PC-3 (cell line): Measurements from ENCODE around the gene CREBL2. TPM values are rescaled to one million over a fixed set of nuclear protein-coding genes. Genes with fewer than 3 reads are reported as not detected.

Source experiments
- ATAC-seq: fragments of 200-7000 bp; cut with Tn5 transposase; 2 replicates; pipeline ENCODE4 v1.9.1; 2020; ENCODE audit warnings: mild to moderate bottlenecking, moderate library complexity
- BruUV-seq: library from RNA; stranded (reverse); fragments of 400-500 nt; replicated peaks from 2 replicates; lab custom pipeline; 2021; lab: Mats Ljungman, UMichigan
- CTCF ChIA-PET: fragments of 300-600 bp; sonication (Branson Sonifier 250); formaldehyde crosslinking; loops from one replicate; lab custom pipeline; 2022; ENCODE audit warnings: antibody characterized with exemption; lab: Charles Lee
- POLR2A ChIA-PET: fragments of 300-600 bp; sonication (Branson Sonifier 250); formaldehyde crosslinking; loops from one replicate; lab custom pipeline; 2022; ENCODE audit warnings: antibody characterized with exemption; ENCODE audit not compliant: unreplicated experiment; lab: Charles Lee
- DNase-seq: peaks from one replicate; pipeline ENCODE4 v3.0.0-alpha.2; 2015
- H2AFZ ChIP-seq: fragments of 300-600 bp; sonication (generic); 2 replicates; pipeline ENCODE4 v1.6.0; 2016; ENCODE audit warnings: antibody characterized with exemption, low read length
- H3F3A ChIP-seq: fragments of 300-600 bp; sonication (generic); one replicate; pipeline ENCODE4 v1.6.0; 2017; ENCODE audit warnings: antibody characterized with exemption, low read length, control low read depth, mild to moderate bottlenecking; ENCODE audit not compliant: unreplicated experiment
- H3K27ac ChIP-seq: fragments of 300-600 bp; sonication (generic); 2 replicates; pipeline ENCODE4 v1.5.1; 2016; ENCODE audit warnings: mild to moderate bottlenecking, low read length
- H3K27me3 ChIP-seq: fragments of 300-600 bp; sonication (generic); 2 replicates; pipeline ENCODE4 v1.6.1; 2016; ENCODE audit warnings: low read length, mixed read lengths
- H3K36me3 ChIP-seq: fragments of 300-600 bp; sonication (generic); 2 replicates; pipeline ENCODE4 v1.6.1; 2016; ENCODE audit warnings: low read depth, mixed run types, low read length, mixed read lengths
- H3K4me1 ChIP-seq: fragments of 300-600 bp; sonication (generic); 2 replicates; pipeline ENCODE4 v1.5.1; 2016; ENCODE audit warnings: low read length; ENCODE audit not compliant: insufficient read depth
- H3K4me2 ChIP-seq: fragments of 300-600 bp; sonication (generic); 2 replicates; pipeline ENCODE4 v1.6.0; 2016; ENCODE audit warnings: low read length
- H3K4me3 ChIP-seq: fragments of 300-600 bp; sonication (generic); 2 replicates; pipeline ENCODE4 v1.5.1; 2016; ENCODE audit warnings: mild to moderate bottlenecking, low read length, mixed read lengths
- H3K79me2 ChIP-seq: fragments of 300-600 bp; sonication (generic); 2 replicates; pipeline ENCODE4 v1.6.1; 2017; ENCODE audit warnings: low read length, mixed read lengths
- H3K9ac ChIP-seq: fragments of 300-600 bp; sonication (generic); 2 replicates; pipeline ENCODE4 v1.6.0; 2016; ENCODE audit warnings: mild to moderate bottlenecking, low read length
- H3K9me2 ChIP-seq: fragments of 300-600 bp; sonication (generic); replicated peaks from 2 replicates; pipeline ENCODE4 v1.6.1; 2016; ENCODE audit warnings: mixed run types, low read length, mixed read lengths
- H3K9me3 ChIP-seq: fragments of 300-600 bp; sonication (generic); 2 replicates; pipeline ENCODE4 v1.6.1; 2016; ENCODE audit warnings: low read length, mixed read lengths
- H4K20me1 ChIP-seq: fragments of 300-600 bp; sonication (generic); 2 replicates; pipeline ENCODE4 v1.6.1; 2016; ENCODE audit warnings: low read length, mixed read lengths
- EZH2 ChIP-seq: fragments of 300-600 bp; sonication (generic); IDR thresholded peaks from one replicate; pipeline ENCODE4 v1.6.1; 2017; ENCODE audit warnings: antibody characterized with exemption, mild to moderate bottlenecking, low read length; ENCODE audit not compliant: unreplicated experiment
- EZH2phosphoT487 ChIP-seq: fragments of 300-600 bp; sonication (generic); IDR thresholded peaks from 2 replicates; pipeline ENCODE4 v1.6.1; 2018; ENCODE audit warnings: mild to moderate bottlenecking, antibody characterized with exemption, low read length, borderline replicate concordance
- intact Hi-C: fragments of 100-400 bp; cut with micrococcal nuclease; formaldehyde crosslinking; loops from 2 replicates; pipeline ENCODE4 v1.9.0; 2023
- total RNA-seq: library from RNA; depleted of rRNA; stranded (reverse); fragments of >200 nt; gene quantifications from 2 replicates; pipeline ENCODE4 v1.2.3, GENCODE V29; 2014
- TF ChIP-seq, protein P1 (sequence below): fragments of 300-600 bp; sonication (generic); conservative IDR thresholded peaks from 2 replicates; pipeline ENCODE4 v1.5.1; 2017; ENCODE audit warnings: antibody characterized with exemption, low read depth, mild to moderate bottlenecking, low read length

The CREBL2 gene
- total RNA-seq, 1 experiment from 2014 or later: 14.2 TPM

DNA sequence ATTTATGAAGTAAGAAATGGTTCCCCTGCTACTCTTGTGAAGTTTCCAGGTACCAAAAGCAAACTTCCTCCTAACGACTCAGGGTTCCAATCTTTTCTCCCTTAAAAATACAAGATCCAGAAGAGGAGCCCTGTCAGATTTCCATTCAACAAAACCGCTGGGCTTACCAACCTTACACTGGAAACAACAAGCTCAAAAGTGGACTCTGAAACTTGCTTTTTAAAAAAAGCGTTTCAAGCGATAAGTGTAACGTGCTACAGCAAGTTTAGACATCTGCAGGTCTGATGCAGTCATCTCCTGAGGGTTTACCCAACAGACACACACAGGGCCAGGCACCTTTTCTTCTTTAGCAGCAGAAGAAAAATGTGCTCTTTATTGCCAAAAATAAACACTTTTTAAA, 6.9 kb upstream of the CREBL2 start:
- POLR2A ChIA-PET: no interaction called here

DNA sequence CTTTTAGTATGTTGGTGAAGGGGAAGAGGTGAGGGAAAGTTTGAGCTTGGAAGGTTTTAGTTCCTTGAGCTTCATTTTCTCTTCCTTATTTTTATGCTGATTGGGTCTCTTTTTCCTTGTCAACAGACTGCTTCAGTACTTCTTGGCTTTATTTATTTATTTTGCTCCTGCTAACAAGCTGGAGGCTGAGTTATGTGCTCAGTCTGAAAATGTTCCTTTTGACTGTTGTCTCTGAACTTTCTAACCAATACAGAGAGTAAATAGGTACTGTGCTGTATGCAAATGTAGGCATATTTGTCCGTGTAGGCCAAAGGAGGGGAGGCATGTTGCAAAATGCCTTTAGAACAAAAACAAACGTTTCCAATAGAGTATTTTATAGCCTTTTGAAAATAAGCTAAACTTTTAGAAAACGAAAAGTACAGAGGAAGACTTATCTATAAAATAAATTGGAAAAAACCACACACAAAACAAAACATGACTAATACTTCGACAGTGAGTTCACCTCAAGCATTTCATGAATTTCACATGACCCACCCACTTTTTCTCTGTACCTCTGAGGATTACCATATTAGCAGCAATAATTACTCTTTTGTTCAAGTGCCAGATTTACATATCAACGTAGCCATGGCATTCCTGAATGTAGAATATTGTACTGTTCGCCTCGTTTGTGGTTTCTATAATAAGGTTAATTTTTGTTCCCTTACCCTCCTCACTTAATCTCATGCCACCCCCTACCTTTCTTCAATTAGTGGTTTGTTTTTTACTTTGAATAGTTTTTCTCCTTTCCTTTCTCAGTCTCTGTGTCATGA, 4.7 kb upstream of the CREBL2 start:
- no peaks in the 10 kb centered on the region for H3K79me2 ChIP-seq
- no TSS peak for BruUV-seq
- ChIA-PET POLR2A (no interaction called here), CTCF (no interaction called here)
- H3K27ac ChIP-seq: peak overlapping the region; percentile 91
- peak; percentile 77 for DNase-seq
- ATAC-seq: peak; percentile 50
- H3K9ac ChIP-seq: peak overlapping the region; percentile 68
- no peaks in the 10 kb centered on the region for H3K9me2 ChIP-seq
- H4K20me1 ChIP-seq: no peaks in the 10 kb centered on the region
- H3K4me1 ChIP-seq: peaks cover 26% of the 10 kb centered on the region
- intact Hi-C loops: loop anchor here (1.0 kb wide), 1 partner anchor 231 kb away; no protein-coding TSS in a partner anchor
- H3F3A ChIP-seq: no peaks in the 10 kb centered on the region
- peak overlapping the region; percentile 56 for H2AFZ ChIP-seq
- H3K27me3 ChIP-seq: no peaks in the 10 kb centered on the region
- H3K4me3 ChIP-seq: peak overlapping the region; percentile 37; the same call in 1 of the 2 replicates
- TF ChIP-seq EZH2 (no peak), EZH2phosphoT487 (no peak)
- TF ChIP-seq, protein P1, sequence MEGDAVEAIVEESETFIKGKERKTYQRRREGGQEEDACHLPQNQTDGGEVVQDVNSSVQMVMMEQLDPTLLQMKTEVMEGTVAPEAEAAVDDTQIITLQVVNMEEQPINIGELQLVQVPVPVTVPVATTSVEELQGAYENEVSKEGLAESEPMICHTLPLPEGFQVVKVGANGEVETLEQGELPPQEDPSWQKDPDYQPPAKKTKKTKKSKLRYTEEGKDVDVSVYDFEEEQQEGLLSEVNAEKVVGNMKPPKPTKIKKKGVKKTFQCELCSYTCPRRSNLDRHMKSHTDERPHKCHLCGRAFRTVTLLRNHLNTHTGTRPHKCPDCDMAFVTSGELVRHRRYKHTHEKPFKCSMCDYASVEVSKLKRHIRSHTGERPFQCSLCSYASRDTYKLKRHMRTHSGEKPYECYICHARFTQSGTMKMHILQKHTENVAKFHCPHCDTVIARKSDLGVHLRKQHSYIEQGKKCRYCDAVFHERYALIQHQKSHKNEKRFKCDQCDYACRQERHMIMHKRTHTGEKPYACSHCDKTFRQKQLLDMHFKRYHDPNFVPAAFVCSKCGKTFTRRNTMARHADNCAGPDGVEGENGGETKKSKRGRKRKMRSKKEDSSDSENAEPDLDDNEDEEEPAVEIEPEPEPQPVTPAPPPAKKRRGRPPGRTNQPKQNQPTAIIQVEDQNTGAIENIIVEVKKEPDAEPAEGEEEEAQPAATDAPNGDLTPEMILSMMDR: no peak
- H3K36me3 ChIP-seq: no peaks in the 10 kb centered on the region
- H3K9me3 ChIP-seq: no peaks in the 10 kb centered on the region
- H3K4me2 ChIP-seq: peak overlapping the region; percentile 76

More for the DNA sequence above, 6.9 kb upstream of the CREBL2 start:
- Histone ChIP-seq H2AFZ (no peak overlapping the region), H3K4me1 (peaks cover 29% of the 10 kb centered on the region), H3F3A (no peaks in the 10 kb centered on the region), H3K36me3 (no peaks in the 10 kb centered on the region), H4K20me1 (no peaks in the 10 kb centered on the region), H3K9ac (no peak overlapping the region), H3K27ac (no peak overlapping the region), H3K9me3 (no peaks in the 10 kb centered on the region), H3K4me2 (no peak overlapping the region), H3K4me3 (no peak overlapping the region), H3K79me2 (no peaks in the 10 kb centered on the region), H3K27me3 (no peaks in the 10 kb centered on the region), H3K9me2 (no peaks in the 10 kb centered on the region)
- intact Hi-C loops: no loop called here
- ATAC-seq (no peak), DNase-seq (no peak)
- no TSS peak for BruUV-seq
- CTCF ChIA-PET: no interaction called here
- TF ChIP-seq EZH2 (no peak), EZH2phosphoT487 (no peak)
- TF ChIP-seq, protein P1: no peak

- ATAC-seq: no peak; the same call in 1 of the 2 replicates
- H3K9ac ChIP-seq: peak overlapping the region; percentile 45; the same call in 1 of the 2 replicates
- H3K36me3 ChIP-seq: no peaks in the 10 kb centered on the region
- peak overlapping the region; percentile 91 for H3K27ac ChIP-seq
- no peaks in the 10 kb centered on the region for H3K9me2 ChIP-seq
- BruUV-seq: no TSS peak
- no peaks in the 10 kb centered on the region for H3K9me3 ChIP-seq
- ChIA-PET CTCF (no interaction called here), POLR2A (no interaction called here)
- no peak overlapping the region for H3K4me3 ChIP-seq
- H2AFZ ChIP-seq: no peak overlapping the region
- intact Hi-C loops: no loop called here
- TF ChIP-seq, protein P1: peak; percentile 48; the same call in 1 of the 2 replicates
- TF ChIP-seq EZH2phosphoT487: no peak
- H3K27me3 ChIP-seq: no peaks in the 10 kb centered on the region
- H3K4me2 ChIP-seq: no peak overlapping the region
- H3K79me2 ChIP-seq: peaks cover 15% of the 10 kb centered on the region
- H3K4me1 ChIP-seq: peaks cover 30% of the 10 kb centered on the region
- H3F3A ChIP-seq: no peaks in the 10 kb centered on the region
- DNase-seq: peak; percentile 45
- no peaks in the 10 kb centered on the region for H4K20me1 ChIP-seq
Measured at GRCh38 chr12:12608557-12608957, 3.1 kb upstream of the CREBL2 start.
